ENCODE measurements around the gene SPOCK2. TPM values are rescaled to one million over a fixed set of nuclear protein-coding genes. Genes with fewer than 3 reads are reported as not detected.

The SPOCK2 gene
- total and polyA plus RNA-seq, 2 donors (not counting 1 experiment from before 2014, with no cell fraction given), result 0.02 to 0.33 TPM

DNA sequence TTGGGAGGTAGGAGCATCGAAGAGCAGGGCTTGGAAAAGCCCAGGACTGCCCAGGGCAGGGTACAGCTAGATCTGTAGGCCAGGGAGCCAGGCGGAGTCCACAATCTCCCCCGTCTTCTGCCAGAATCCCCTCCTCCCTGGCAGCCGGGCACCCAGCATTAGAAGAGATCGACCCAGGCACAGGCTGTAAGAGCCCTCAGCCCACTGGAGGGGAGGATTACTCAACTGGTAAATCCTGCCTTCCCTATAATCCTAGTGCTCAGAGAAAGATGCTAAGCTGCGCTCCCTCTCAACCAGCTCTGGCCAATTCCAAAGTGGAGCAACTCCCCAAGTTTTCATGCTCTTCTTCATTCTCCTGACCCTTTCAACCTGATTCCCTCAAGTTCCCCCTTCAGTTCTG lies 3.2 kb downstream of the SPOCK2 start:
- Histone ChIP-seq H3K27me3 (ENCODE audit: control insufficient read depth, insufficient read depth, low read length) (peaks cover 32% of the 10 kb centered on the region), H3K9ac (ENCODE audit: insufficient read depth, low read length) (no peak overlapping the region), H3K4me1 (ENCODE audit: control insufficient read depth, extremely low read depth, insufficient read depth, low read length) (no peaks in the 10 kb centered on the region), H3K9me3 (ENCODE audit: control insufficient read depth, insufficient read depth, low read depth, low read length) (no peaks in the 10 kb centered on the region), H3K4me3 (replicated peaks in 1 of 4; ENCODE audit: control extremely low read depth in 1 of 4, insufficient read depth in 1 of 4, low read depth in 3 of 4, low read length in 4 of 4) (no peak overlapping the region), H3K27ac (ENCODE audit: insufficient read depth, low read length) (no peak overlapping the region), H2AFZ (ENCODE audit: low read length) (no peak overlapping the region), H3K4me2 (ENCODE audit: extremely low read depth, insufficient read depth, low read length) (no peak overlapping the region), H4K20me1 (ENCODE audit: control insufficient read depth, extremely low read depth, insufficient read depth, low read length) (no peaks in the 10 kb centered on the region), H3K36me3 (ENCODE audit: control insufficient read depth, insufficient read depth, low read length) (no peaks in the 10 kb centered on the region), H3K79me2 (ENCODE audit: control insufficient read depth, insufficient read depth, low read length) (no peaks in the 10 kb centered on the region)
- no peak for DNase-seq (ENCODE audit: low read depth in 2 of 2)
- TF ChIP-seq, protein P1, sequence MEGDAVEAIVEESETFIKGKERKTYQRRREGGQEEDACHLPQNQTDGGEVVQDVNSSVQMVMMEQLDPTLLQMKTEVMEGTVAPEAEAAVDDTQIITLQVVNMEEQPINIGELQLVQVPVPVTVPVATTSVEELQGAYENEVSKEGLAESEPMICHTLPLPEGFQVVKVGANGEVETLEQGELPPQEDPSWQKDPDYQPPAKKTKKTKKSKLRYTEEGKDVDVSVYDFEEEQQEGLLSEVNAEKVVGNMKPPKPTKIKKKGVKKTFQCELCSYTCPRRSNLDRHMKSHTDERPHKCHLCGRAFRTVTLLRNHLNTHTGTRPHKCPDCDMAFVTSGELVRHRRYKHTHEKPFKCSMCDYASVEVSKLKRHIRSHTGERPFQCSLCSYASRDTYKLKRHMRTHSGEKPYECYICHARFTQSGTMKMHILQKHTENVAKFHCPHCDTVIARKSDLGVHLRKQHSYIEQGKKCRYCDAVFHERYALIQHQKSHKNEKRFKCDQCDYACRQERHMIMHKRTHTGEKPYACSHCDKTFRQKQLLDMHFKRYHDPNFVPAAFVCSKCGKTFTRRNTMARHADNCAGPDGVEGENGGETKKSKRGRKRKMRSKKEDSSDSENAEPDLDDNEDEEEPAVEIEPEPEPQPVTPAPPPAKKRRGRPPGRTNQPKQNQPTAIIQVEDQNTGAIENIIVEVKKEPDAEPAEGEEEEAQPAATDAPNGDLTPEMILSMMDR (conservative IDR thresholded peaks at IDR 0.05 in 1 of 2, IDR thresholded peaks at IDR 0.05 in 1 of 2; ENCODE audit: low read depth in 1 of 2, low read length in 2 of 2), result no peak
- no peak for TF ChIP-seq EZH2 (IDR thresholded peaks at IDR 0.05; ENCODE audit: low read length, missing control alignments)

DNA sequence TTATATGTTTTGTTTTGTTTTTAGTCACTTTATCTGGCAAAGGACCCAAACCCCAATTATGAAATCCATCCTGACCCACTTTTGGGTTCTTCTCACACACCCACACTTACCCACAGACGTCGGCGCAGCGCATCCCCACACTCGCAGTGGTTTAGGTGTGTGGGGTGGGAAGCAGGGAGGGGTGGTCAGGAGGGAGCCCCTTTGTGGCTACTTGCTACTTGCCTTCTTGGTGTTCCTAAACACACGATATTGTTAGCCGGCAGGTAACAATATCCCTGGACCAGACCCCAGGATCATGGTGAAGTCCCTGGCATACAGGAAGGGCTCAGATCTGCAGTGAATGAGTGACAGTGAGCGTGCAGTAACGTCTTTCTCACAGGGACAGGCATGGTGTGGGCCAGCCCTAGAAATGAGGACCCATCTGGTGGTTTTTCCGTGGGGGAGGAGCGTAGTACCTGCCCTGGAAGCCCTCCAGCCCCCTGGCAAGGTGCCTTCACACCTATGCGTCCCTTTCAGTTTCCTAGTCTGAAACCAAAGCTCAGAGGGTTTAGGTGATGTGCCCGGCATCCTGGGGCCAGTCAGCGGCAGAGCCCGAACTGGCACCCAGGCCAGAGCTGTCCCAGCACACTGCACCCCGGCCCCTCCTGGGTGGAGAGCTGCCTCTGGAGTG lies 4.4 kb downstream of the SPOCK2 start:
- Histone ChIP-seq H2AFZ (ENCODE audit: low read length) (no peak overlapping the region), H3K4me3 (replicated peaks in 1 of 4; ENCODE audit: control extremely low read depth in 1 of 4, insufficient read depth in 1 of 4, low read depth in 3 of 4, low read length in 4 of 4) (no peak overlapping the region), H3K27me3 (ENCODE audit: control insufficient read depth, insufficient read depth, low read length) (peaks cover 33% of the 10 kb centered on the region), H3K4me1 (ENCODE audit: control insufficient read depth, extremely low read depth, insufficient read depth, low read length) (no peaks in the 10 kb centered on the region), H3K9me3 (ENCODE audit: control insufficient read depth, insufficient read depth, low read depth, low read length) (no peaks in the 10 kb centered on the region), H3K4me2 (ENCODE audit: extremely low read depth, insufficient read depth, low read length) (no peak overlapping the region), H4K20me1 (ENCODE audit: control insufficient read depth, extremely low read depth, insufficient read depth, low read length) (no peaks in the 10 kb centered on the region), H3K9ac (ENCODE audit: insufficient read depth, low read length) (no peak overlapping the region), H3K36me3 (ENCODE audit: control insufficient read depth, insufficient read depth, low read length) (no peaks in the 10 kb centered on the region), H3K79me2 (ENCODE audit: control insufficient read depth, insufficient read depth, low read length) (no peaks in the 10 kb centered on the region), H3K27ac (ENCODE audit: insufficient read depth, low read length) (no peak overlapping the region)
- DNase-seq (ENCODE audit: low read depth in 2 of 2), result no peak
- TF ChIP-seq, protein P1 (conservative IDR thresholded peaks at IDR 0.05 in 1 of 2, IDR thresholded peaks at IDR 0.05 in 1 of 2; ENCODE audit: low read depth in 1 of 2, low read length in 2 of 2), result no peak
- TF ChIP-seq EZH2 (IDR thresholded peaks at IDR 0.05; ENCODE audit: low read length, missing control alignments), result no peak

DNA sequence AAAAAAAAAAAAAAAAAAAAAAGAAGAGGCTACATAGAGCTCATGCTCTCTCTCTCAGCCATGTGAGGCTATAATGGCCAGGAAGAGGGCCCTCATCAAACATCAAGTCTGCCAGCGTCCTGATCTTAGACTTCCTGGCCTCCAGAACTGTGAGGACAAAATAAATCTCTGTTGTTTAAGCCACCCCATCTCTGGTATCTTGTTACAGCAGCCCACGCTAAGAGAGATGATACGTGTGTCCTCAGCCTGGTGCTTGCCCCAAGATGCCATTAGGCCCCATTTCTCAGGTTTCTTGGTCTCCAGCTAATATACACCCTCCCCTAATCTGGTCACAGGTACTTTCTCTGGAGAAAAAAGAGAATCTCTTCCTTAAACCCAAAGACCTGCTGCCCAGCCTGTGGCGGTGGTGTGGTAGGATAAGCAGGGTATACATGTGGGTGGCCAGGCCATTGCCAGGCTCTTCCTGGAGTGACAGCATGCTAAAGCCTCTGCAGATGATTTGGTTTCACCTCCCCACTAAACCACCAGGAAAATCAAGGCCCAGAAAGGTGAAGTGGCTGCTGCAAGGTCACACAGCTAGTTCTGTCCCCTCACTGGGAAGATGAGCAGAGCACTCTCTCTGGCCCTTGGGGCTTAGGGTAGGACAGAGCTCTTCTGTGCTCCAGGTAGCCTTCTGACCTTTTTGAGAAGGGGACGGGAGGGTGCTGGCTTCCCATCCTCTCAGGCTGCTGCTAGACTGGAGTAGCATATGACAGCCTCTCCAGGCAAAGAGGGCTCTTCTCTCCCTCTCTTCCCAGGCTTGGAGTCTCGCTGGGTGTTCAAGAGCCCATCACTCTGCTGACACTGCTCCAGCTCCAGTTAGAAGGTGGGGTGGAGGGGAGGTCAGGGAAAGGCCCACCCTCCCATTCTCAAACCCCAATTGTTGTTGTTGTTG lies 5.2 kb downstream of the SPOCK2 start:
- Histone ChIP-seq H3K36me3 (ENCODE audit: control insufficient read depth, insufficient read depth, low read length) (no peaks in the 10 kb centered on the region), H3K9me3 (ENCODE audit: control insufficient read depth, insufficient read depth, low read depth, low read length) (no peaks in the 10 kb centered on the region), H3K9ac (ENCODE audit: insufficient read depth, low read length) (no peak overlapping the region), H3K27ac (ENCODE audit: insufficient read depth, low read length) (no peak overlapping the region), H2AFZ (ENCODE audit: low read length) (no peak overlapping the region), H3K4me1 (ENCODE audit: control insufficient read depth, extremely low read depth, insufficient read depth, low read length) (no peaks in the 10 kb centered on the region), H3K27me3 (ENCODE audit: control insufficient read depth, insufficient read depth, low read length) (peaks cover 25% of the 10 kb centered on the region), H4K20me1 (ENCODE audit: control insufficient read depth, extremely low read depth, insufficient read depth, low read length) (no peaks in the 10 kb centered on the region), H3K79me2 (ENCODE audit: control insufficient read depth, insufficient read depth, low read length) (no peaks in the 10 kb centered on the region), H3K4me2 (ENCODE audit: extremely low read depth, insufficient read depth, low read length) (no peak overlapping the region), H3K4me3 (replicated peaks in 1 of 4; ENCODE audit: control extremely low read depth in 1 of 4, insufficient read depth in 1 of 4, low read depth in 3 of 4, low read length in 4 of 4) (no peak overlapping the region)
- no peak for DNase-seq (ENCODE audit: low read depth in 2 of 2)
- TF ChIP-seq, protein P1 (conservative IDR thresholded peaks at IDR 0.05 in 1 of 2, IDR thresholded peaks at IDR 0.05 in 1 of 2; ENCODE audit: low read depth in 1 of 2, low read length in 2 of 2), result no peak
- TF ChIP-seq EZH2 (IDR thresholded peaks at IDR 0.05; ENCODE audit: low read length, missing control alignments), result no peak

All from fibroblast of lung (primary cell).